HepG2 (cell line): ENCODE results near the gene GLIS2. TPM values are rescaled to one million over a fixed set of nuclear protein-coding genes. Genes with fewer than 3 reads are reported as not detected.

Experiments
- ELF1 ChIP-seq: sonication (generic); formaldehyde crosslinking; IDR thresholded peaks from 2 replicates; pipeline ENCODE4 v1.4.0; 2020; ENCODE audit warnings: missing genetic modification reagents
- MAFG ChIP-seq: sonication (generic); formaldehyde crosslinking; IDR thresholded peaks from 2 replicates; pipeline ENCODE4 v1.5.1; 2020; ENCODE audit warnings: mild to moderate bottlenecking, missing genetic modification reagents
- MAX ChIP-seq: IDR thresholded peaks from 2 replicates; pipeline ENCODE4 v1.6.1; 2012; ENCODE audit warnings: inconsistent platforms
- MNT ChIP-seq: fragments of 450-650 bp; IDR thresholded peaks from 2 replicates; pipeline ENCODE4 v1.6.1; 2016
- RAD21 ChIP-seq: fragments of 450-650 bp; formaldehyde crosslinking; IDR thresholded peaks from 2 replicates; pipeline ENCODE4 v1.5.0; 2020; ENCODE audit warnings: mild to moderate bottlenecking
- SIX1 ChIP-seq: sonication (generic); formaldehyde crosslinking; IDR thresholded peaks from 2 replicates; pipeline ENCODE4 v1.4.0; 2020; ENCODE audit warnings: missing genetic modification reagents, borderline replicate concordance
- SRSF9 ChIP-seq: fragments of 200-400 bp; formaldehyde crosslinking; IDR thresholded peaks from 2 replicates; pipeline ENCODE4 v1.6.1; 2018; ENCODE audit warnings: borderline replicate concordance, mild to moderate bottlenecking, low read depth, low read length; ENCODE audit not compliant: insufficient read depth, poor library complexity, severe bottlenecking
- TBX3 ChIP-seq: fragments of 450-650 bp; IDR thresholded peaks from 2 replicates; pipeline ENCODE4 v1.6.1; 2017; ENCODE audit warnings: antibody characterized with exemption, mild to moderate bottlenecking, inconsistent platforms, borderline replicate concordance
- TFAP4 ChIP-seq: sonication (generic); IDR thresholded peaks from 2 replicates; pipeline ENCODE4 v1.6.1; 2016; ENCODE audit warnings: low read depth, borderline replicate concordance
- XRCC5 ChIP-seq: fragments of 200-400 bp; formaldehyde crosslinking; optimal IDR thresholded peaks from 2 replicates; pipeline ENCODE3; 2017; ENCODE audit warnings: mild to moderate bottlenecking, low read length
- ZBTB33 ChIP-seq: sonication (generic); formaldehyde crosslinking; IDR thresholded peaks from 2 replicates; pipeline ENCODE4 v1.4.0; 2020; ENCODE audit warnings: missing genetic modification reagents
- ZBTB38 ChIP-seq: sonication (generic); formaldehyde crosslinking; IDR thresholded peaks from 2 replicates; pipeline ENCODE4 v1.5.1; 2020; ENCODE audit warnings: mild to moderate bottlenecking, missing genetic modification reagents
- ZBTB49 ChIP-seq: sonication (generic); formaldehyde crosslinking; IDR thresholded peaks from 2 replicates; pipeline ENCODE4 v1.4.0; 2020; ENCODE audit warnings: missing genetic modification reagents, borderline replicate concordance
- ZBTB7B ChIP-seq: sonication (generic); formaldehyde crosslinking; IDR thresholded peaks from 2 replicates; pipeline ENCODE4 v1.4.0; 2020; ENCODE audit warnings: missing genetic modification reagents
- ZNF160 ChIP-seq: sonication (generic); formaldehyde crosslinking; IDR thresholded peaks from 2 replicates; pipeline ENCODE4 v1.8.0; 2022; ENCODE audit warnings: mild to moderate bottlenecking, inconsistent platforms, missing genetic modification reagents
- ZNF251 ChIP-seq: sonication (generic); formaldehyde crosslinking; IDR thresholded peaks from 2 replicates; pipeline ENCODE4 v1.9.0; 2021; ENCODE audit warnings: mild to moderate bottlenecking, missing genetic modification reagents
- ZNF253 ChIP-seq: sonication (generic); formaldehyde crosslinking; IDR thresholded peaks from 2 replicates; pipeline ENCODE4 v1.8.0; 2022; ENCODE audit warnings: mild to moderate bottlenecking, missing genetic modification reagents, borderline replicate concordance
- ZNF530 ChIP-seq: sonication (generic); formaldehyde crosslinking; IDR thresholded peaks from 2 replicates; pipeline ENCODE4 v1.5.0; 2020; ENCODE audit warnings: low read depth, mild to moderate bottlenecking, missing genetic modification reagents
- ZNF546 ChIP-seq: sonication (generic); formaldehyde crosslinking; conservative IDR thresholded peaks from 2 replicates; pipeline ENCODE4 v1.8.1; 2023; ENCODE audit warnings: mild to moderate bottlenecking, missing genetic modification reagents
- ZNF709 ChIP-seq: sonication (generic); formaldehyde crosslinking; IDR thresholded peaks from 2 replicates; pipeline ENCODE4 v1.5.0; 2020; ENCODE audit warnings: mild to moderate bottlenecking, missing genetic modification reagents
- ZUFSP ChIP-seq: sonication (generic); formaldehyde crosslinking; IDR thresholded peaks from 2 replicates; pipeline ENCODE4 v1.9.0; 2021; ENCODE audit warnings: missing genetic modification reagents, mild to moderate bottlenecking, borderline replicate concordance
- polyA plus RNA-seq, 8 experiments: library from polyadenylated mRNA; depleted of rRNA in 3 of 8; stranded (reverse) in 7 of 8; unstranded in 1 of 8; fragments of >200 nt; fragmentation: Illumina TruSeq in 4 of 8; extraction: Trizol in 4 of 8; gene quantifications; 2 replicates each; pipeline versions ENCODE4 v1.2.1 to v1.2.3, GENCODE V29; 2011 to 2016; ENCODE audit warnings: low read depth in 4 of 8, missing spikeins in 1 of 8, mixed read lengths in 1 of 8; ENCODE audit not compliant: insufficient read depth in 1 of 8
- total RNA-seq, 5 experiments: library from RNA; depleted of rRNA; stranded (reverse); fragments of >200 nt; fragmentation: Illumina TruSeq; extraction: Trizol; gene quantifications; 2 replicates each; pipeline ENCODE4 v1.2.3, GENCODE V29; 2016; ENCODE audit warnings: low read depth in 1 of 5

Gene GLIS2
- total and polyA plus RNA-seq, 2 of the 13 experiments (the other 11 are each of a cell fraction or from before 2014, with no cell fraction given): 0.28 to 0.29 TPM

- TF ChIP-seq RAD21: peak; percentile 88
- peak; percentile 65 for TF ChIP-seq ZBTB7B (CRISPR knock-in tag)
- TF ChIP-seq SIX1 (CRISPR knock-in tag): no peak
- TF ChIP-seq XRCC5: peak; percentile 69
- no peak for TF ChIP-seq ZNF253 (CRISPR knock-in tag)
- TF ChIP-seq MNT: no peak
- no peak for TF ChIP-seq ZNF546 (CRISPR knock-in tag)
- no peak for TF ChIP-seq TBX3
- no peak for TF ChIP-seq ZBTB49
- TF ChIP-seq MAFG (CRISPR knock-in tag): no peak
- no peak for TF ChIP-seq ZNF160 (CRISPR knock-in tag)
- peak; percentile 48; the same call in 1 of the 2 replicates for TF ChIP-seq MAX
- 0 out of 2 replicates have a peak, but pooled peaks have one; percentile 31 for TF ChIP-seq ZBTB33 (CRISPR knock-in tag)
- 0 out of 2 replicates have a peak, but pooled peaks have one; percentile 16 for TF ChIP-seq ZNF709 (CRISPR knock-in tag)
- TF ChIP-seq ZUFSP: no peak
- TF ChIP-seq TFAP4: no peak
- no peak for TF ChIP-seq SRSF9
- TF ChIP-seq ZNF251: no peak
- TF ChIP-seq ELF1 (CRISPR knock-in tag): peak; percentile 72
- no peak for TF ChIP-seq ZNF530 (CRISPR knock-in tag)
- 0 out of 2 replicates have a peak, but pooled peaks have one; percentile 19 for TF ChIP-seq ZBTB38 (CRISPR knock-in tag)
Measured at GRCh38 chr16:4288148-4288921, 27.5 kb upstream of the GLIS2 start (continued).
